ENCODE results near the gene AMZ1. TPM values are rescaled to one million over a fixed set of nuclear protein-coding genes. Genes with fewer than 3 reads are reported as not detected.

AMZ1 gene
- total and polyA plus RNA-seq, 8 donors: under 0.01 to 1.4 (median 0.45) TPM; not detected in 5

DNA sequence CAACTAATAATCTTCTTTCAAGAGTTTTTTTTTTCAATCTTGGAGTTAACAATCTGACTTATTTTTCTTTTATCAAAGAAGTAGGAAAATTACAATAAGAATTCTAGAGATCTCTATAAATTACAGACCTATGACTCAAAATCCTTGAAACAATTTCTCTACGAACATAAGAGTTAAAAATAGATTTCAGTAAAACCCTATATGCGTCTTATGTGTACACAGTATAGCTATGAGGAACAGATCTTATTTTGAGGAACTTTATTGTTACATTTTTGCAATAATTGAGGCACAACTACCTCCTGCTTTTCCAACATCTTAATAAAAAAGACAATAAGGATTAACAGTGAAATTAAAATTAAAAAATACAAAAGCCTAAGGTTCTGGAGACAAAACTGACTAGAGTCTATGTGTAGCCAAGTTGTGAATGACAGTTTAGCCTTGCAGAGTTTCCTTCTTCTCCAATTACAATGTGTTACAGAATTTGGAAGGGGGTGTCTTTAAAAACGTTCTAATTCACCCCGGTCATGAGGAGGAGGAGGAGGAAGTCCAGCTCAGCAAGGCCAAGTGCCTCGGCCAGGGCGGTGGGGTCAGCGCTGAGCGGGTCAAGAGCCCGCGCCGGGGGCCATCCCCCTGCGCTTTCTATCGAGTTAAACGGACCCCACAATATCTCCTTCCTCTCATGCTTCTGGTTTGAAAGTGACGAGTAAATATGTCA, 40.5 kb downstream of the AMZ1 start:
- WGBS, 5 donors: 65 to 78% (median 70%) methylated on average over 15 of the region's 15 CpGs
- Histone ChIP-seq H3K27ac (peak overlapping the region in 4 of 5 donors; percentile 28 to 78 (median 68)), H3K4me1 (peaks cover 15 to 36% (median 26%) of the 10 kb centered on the region in 4 donors), H3K4me3 (no peak overlapping the region), H3K9me3 (no peaks in the 10 kb centered on the region), H3K27me3 (no peaks in the 10 kb centered on the region), H3K36me3 (peaks cover 5 to 64% (median 54%) of the 10 kb centered on the region in 4 donors)
- peak in 1 of 2 donors; percentile 15 for DNase-seq
- intact Hi-C loops (cut with DNase I; ENCODE audit: low total_unique reads): no loop called here
- TF ChIP-seq POLR2A (IDR thresholded peaks at IDR 0.05): no peak
- TF ChIP-seq, protein P1, sequence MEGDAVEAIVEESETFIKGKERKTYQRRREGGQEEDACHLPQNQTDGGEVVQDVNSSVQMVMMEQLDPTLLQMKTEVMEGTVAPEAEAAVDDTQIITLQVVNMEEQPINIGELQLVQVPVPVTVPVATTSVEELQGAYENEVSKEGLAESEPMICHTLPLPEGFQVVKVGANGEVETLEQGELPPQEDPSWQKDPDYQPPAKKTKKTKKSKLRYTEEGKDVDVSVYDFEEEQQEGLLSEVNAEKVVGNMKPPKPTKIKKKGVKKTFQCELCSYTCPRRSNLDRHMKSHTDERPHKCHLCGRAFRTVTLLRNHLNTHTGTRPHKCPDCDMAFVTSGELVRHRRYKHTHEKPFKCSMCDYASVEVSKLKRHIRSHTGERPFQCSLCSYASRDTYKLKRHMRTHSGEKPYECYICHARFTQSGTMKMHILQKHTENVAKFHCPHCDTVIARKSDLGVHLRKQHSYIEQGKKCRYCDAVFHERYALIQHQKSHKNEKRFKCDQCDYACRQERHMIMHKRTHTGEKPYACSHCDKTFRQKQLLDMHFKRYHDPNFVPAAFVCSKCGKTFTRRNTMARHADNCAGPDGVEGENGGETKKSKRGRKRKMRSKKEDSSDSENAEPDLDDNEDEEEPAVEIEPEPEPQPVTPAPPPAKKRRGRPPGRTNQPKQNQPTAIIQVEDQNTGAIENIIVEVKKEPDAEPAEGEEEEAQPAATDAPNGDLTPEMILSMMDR (IDR thresholded peaks at IDR 0.05): no peak
- TF ChIP-seq EP300 (IDR thresholded peaks at IDR 0.05): no peak
- TF ChIP-seq POLR2AphosphoS5 (IDR thresholded peaks at IDR 0.05): no peak

DNA sequence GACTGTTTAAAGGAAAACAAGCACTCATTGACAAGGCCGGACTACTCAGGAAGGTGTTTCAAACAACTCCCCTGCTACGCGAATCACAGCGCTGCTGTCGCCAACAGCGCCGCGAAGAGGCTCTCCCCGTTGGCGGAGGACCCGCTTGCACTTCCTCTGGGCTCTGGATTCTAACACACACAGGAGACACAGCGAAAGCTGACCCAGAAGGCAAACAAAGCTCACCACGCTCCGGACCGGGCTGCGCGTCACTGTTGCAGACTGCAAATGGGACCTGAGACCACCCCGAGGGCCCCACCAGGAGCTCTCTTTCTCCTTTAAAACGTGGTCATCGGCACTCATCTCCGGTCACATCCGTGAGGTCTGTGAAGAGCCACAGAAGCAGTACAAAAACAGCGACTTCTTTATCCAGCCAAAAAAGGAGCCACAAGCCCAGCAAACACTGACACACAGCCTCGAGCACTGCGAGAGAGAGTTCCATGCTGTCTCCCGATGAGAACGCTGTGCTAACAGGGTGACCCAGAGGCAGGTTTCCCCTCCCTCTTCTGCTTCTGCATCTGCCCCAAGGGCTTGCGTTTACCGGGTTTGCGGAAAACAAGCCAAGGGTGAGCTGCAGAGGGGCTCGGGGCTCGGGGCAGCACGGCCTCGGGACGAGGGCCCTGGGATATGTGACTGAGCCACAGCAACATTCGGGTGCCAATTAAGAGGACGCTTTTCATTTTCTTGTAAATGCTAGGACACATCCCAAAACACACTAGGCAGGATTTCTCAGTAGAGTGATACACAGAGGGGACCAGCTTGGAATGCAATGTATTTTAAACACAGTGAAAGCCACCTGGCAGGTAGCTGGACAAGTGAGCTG, 41.3 kb downstream of the AMZ1 start:
- Histone ChIP-seq H3K27me3 (no peaks in the 10 kb centered on the region), H3K36me3 (peaks cover 5 to 57% (median 49%) of the 10 kb centered on the region in 4 donors), H3K9me3 (no peaks in the 10 kb centered on the region), H3K4me1 (peaks cover 18 to 43% (median 33%) of the 10 kb centered on the region in 4 donors), H3K4me3 (peak overlapping the region in 3 of 4 donors; percentile 1 to 7 (median 5)), H3K27ac (peak overlapping the region; percentile 28 to 78 (median 66))
- 70 to 82% (median 78%) methylated on average over 36 to 37 of the region's 37 CpGs for WGBS, 5 donors
- DNase-seq: peak; percentile 22 to 59
- intact Hi-C loops (cut with DNase I; ENCODE audit: low total_unique reads): no loop called here
- TF ChIP-seq POLR2A (IDR thresholded peaks at IDR 0.05): no peak
- TF ChIP-seq POLR2AphosphoS5 (IDR thresholded peaks at IDR 0.05): peak in 1 of 3 donors; percentile 15
- TF ChIP-seq, protein P1 (IDR thresholded peaks at IDR 0.05): no peak

DNA sequence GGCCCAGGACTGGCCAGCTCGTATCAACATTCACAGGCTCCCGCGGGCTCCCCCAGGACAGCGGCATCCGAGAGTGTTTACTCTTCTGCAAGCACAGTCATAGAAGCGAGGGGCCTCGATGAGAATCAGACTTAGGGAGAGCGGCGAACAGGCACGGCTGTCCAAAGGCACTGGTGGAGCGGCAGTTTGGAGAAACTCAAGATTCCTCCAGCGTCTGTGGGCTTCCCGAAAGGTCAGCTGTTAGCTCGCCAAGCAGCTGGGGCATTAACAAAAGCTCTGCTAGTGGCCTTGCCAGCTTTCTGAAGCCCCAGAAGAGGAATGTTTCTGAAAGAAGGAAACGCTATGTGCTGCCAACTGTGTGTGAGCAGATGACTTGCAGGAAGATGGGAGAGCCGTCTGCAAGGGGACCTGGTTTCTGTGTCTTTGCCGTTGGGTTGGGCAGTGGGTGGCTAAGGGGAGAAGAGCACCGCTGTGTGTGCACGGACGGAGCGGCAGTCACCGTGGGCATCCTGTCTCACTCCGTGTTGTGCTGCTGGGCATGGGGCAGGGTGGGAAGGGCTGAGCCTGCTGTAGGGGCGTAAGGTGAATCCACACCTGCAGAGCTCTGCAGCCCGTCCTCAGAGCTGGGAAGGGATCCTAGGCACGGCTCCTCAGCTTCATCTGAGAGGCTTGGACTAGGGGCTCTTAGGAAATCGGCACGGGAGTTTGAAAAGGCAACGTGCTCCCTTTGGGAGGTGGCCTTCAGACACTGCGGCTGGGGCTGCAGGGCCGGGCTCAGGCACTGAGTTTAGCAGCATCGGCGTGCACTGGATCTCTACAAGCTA, 42.1 kb downstream of the AMZ1 start:
- Histone ChIP-seq H3K4me1 (peaks cover 23 to 52% (median 39%) of the 10 kb centered on the region in 4 donors), H3K27me3 (no peaks in the 10 kb centered on the region), H3K9me3 (no peaks in the 10 kb centered on the region), H3K27ac (peak overlapping the region in 4 of 5 donors; percentile 28 to 78 (median 68)), H3K36me3 (peaks cover 5 to 49% (median 40%) of the 10 kb centered on the region in 4 donors), H3K4me3 (peak overlapping the region in 3 of 4 donors; percentile 1 to 7 (median 5))
- intact Hi-C loops (cut with DNase I; ENCODE audit: low total_unique reads): no loop called here
- WGBS, 5 donors: 69 to 78% (median 76%) methylated on average over 33 of the region's 33 CpGs
- peak; percentile 24 to 68 for DNase-seq
- TF ChIP-seq, protein P1 (IDR thresholded peaks at IDR 0.05): no peak
- TF ChIP-seq POLR2AphosphoS5 (IDR thresholded peaks at IDR 0.05): peak in 2 of 3 donors; percentile 4 to 62
- TF ChIP-seq POLR2A (IDR thresholded peaks at IDR 0.05): no peak
- peak; percentile 26 for TF ChIP-seq EP300 (IDR thresholded peaks at IDR 0.05)
